Stomach (tissue), 9 donors: ENCODE results near the gene SHBG. TPM values are rescaled to one million over a fixed set of nuclear protein-coding genes. Genes with fewer than 3 reads are reported as not detected.

Source experiments
- DNase-seq, 2 donors: peaks; one replicate each; pipeline versions ENCODE4 v3.0.0 to v3.0.0-alpha.2; 2013 to 2019
- H3K27ac ChIP-seq, 5 donors: fragments of 200-600 bp in 4 of 5; sonication (generic) in 4 of 5; one replicate each; pipeline ENCODE4 v1.5.1; 2013 to 2019; ENCODE audit warnings: mild to moderate bottlenecking in 1 of 5, moderate library complexity in 1 of 5
- H3K27me3 ChIP-seq, 3 donors: fragments of 200-600 bp; sonication (generic); one replicate each; pipeline ENCODE4 v1.5.1; 2017 to 2019; ENCODE audit warnings: mixed run types in 1 of 3
- H3K36me3 ChIP-seq, 4 donors: fragments of 200-600 bp; sonication (generic); 1 replicate in 3 of 4; 2 replicates in 1 of 4; pipeline ENCODE4 v1.5.1; 2016 to 2019
- H3K4me1 ChIP-seq, 4 donors: fragments of 200-600 bp; sonication (generic); one replicate each; pipeline ENCODE4 v1.5.1; 2016 to 2019
- H3K4me3 ChIP-seq, 4 donors: fragments of 200-600 bp; sonication (generic) in 3 of 4; one replicate each; pipeline ENCODE4 v1.5.1; 2016 to 2019; ENCODE audit warnings: mild to moderate bottlenecking in 1 of 4
- H3K9me3 ChIP-seq, 4 donors: fragments of 200-600 bp; sonication (generic); one replicate each; pipeline ENCODE4 v1.5.1; 2016 to 2019
- EP300 ChIP-seq: sonication (generic); formaldehyde crosslinking; IDR thresholded peaks from one replicate; pipeline ENCODE4 v1.6.1; 2017; ENCODE audit warnings: antibody characterized with exemption
- POLR2A ChIP-seq, 4 donors: fragments of 450-650 bp; IDR thresholded peaks; one replicate each; pipeline ENCODE4 v1.6.1; 2016; ENCODE audit warnings: antibody characterized with exemption in 4 of 4, control low read depth in 2 of 4, mild to moderate bottlenecking in 1 of 4, moderate library complexity in 1 of 4
- POLR2AphosphoS5 ChIP-seq, 3 donors: sonication (generic); formaldehyde crosslinking; IDR thresholded peaks; one replicate each; pipeline ENCODE4 v1.6.1; 2016; ENCODE audit warnings: antibody characterized with exemption in 3 of 3
- WGBS, 5 donors: extraction: QIAGEN DNeasy Blood & Tissue Kit in 3 of 5; methylation state at CpG; one replicate each; pipeline versions ENCODE4 v1.1.5 to v1.1.7; 2013 to 2018; 5-methylcytosine and 5-hydroxymethylcytosine counted together
- intact Hi-C: fragments of 100-400 bp; cut with DNase I; formaldehyde crosslinking; loops from one replicate; pipeline ENCODE4 v1.15.1; 2023; ENCODE audit warnings: low total_unique reads
- polyA plus RNA-seq, 3 donors: library from polyadenylated mRNA; stranded (reverse); fragments of 200-250 nt; gene quantifications; one replicate each; pipeline ENCODE4 v1.2.3, GENCODE V29; 2013
- total RNA-seq, 5 donors: library from RNA; depleted of rRNA; stranded (reverse); fragments of >200 nt; gene quantifications; one replicate each; pipeline versions ENCODE4 v1.1.0 to v1.2.3, GENCODE V29; 2014 to 2016
- TF ChIP-seq, protein P1 (sequence below), 7 experiments: fragments of 450-650 bp in 4 of 7; fragments of 200-600 bp in 3 of 7; sonication (generic) in 3 of 7; IDR thresholded peaks; one replicate each; pipeline ENCODE4 v1.5.1; 2016 to 2019; ENCODE audit warnings: antibody characterized with exemption in 7 of 7, control low read depth in 2 of 7, mild to moderate bottlenecking in 1 of 7
- donor health status: healthy with polysubstance abuse.
- donor health status: Bipolar disorder and iron deficiency.
- donor health status: healthy.

Gene SHBG
- total and polyA plus RNA-seq, 8 donors = 0.20 to 1.2 (median 0.37) TPM; not detected in 5

DNA sequence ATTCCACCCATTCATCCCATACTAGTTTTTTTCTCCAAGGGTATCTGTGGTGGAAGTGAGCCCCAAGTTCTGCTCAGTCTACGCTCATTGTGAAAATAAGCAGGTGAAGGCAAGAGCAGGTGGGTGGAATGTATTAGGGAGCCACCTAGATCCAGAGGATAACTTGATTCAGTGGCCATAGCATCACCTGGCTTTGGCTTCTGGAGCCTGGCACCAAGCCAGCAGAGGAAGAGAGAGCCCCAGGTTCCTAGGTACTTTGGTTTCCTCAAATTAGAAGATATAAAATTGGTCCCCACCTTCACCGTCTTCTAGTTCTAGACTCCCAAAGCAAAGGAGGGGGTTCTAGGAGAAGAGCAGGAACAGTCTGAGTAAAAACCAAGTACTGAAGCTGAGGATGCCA is 19.3 kb upstream of the SHBG start:
- DNase-seq = no peak
- no peak overlapping the region for H3K27ac ChIP-seq
- intact Hi-C loops = no loop called here
- H3K4me3 ChIP-seq = no peak overlapping the region
- H3K9me3 ChIP-seq = no peaks in the 10 kb centered on the region
- TF ChIP-seq EP300 (no peak), POLR2AphosphoS5 (IDR thresholded peaks at IDR 0.05) (no peak), POLR2A (IDR thresholded peaks at IDR 0.05) (no peak)
- TF ChIP-seq, protein P1, sequence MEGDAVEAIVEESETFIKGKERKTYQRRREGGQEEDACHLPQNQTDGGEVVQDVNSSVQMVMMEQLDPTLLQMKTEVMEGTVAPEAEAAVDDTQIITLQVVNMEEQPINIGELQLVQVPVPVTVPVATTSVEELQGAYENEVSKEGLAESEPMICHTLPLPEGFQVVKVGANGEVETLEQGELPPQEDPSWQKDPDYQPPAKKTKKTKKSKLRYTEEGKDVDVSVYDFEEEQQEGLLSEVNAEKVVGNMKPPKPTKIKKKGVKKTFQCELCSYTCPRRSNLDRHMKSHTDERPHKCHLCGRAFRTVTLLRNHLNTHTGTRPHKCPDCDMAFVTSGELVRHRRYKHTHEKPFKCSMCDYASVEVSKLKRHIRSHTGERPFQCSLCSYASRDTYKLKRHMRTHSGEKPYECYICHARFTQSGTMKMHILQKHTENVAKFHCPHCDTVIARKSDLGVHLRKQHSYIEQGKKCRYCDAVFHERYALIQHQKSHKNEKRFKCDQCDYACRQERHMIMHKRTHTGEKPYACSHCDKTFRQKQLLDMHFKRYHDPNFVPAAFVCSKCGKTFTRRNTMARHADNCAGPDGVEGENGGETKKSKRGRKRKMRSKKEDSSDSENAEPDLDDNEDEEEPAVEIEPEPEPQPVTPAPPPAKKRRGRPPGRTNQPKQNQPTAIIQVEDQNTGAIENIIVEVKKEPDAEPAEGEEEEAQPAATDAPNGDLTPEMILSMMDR (IDR thresholded peaks at IDR 0.05) = no peak
- WGBS, 5 donors = 94 to 100% (median 97%) methylated on average over 2 of the region's 2 CpGs
- peaks cover 7 to 22% (median 17%) of the 10 kb centered on the region in 4 donors for H3K36me3 ChIP-seq
- H3K4me1 ChIP-seq = peaks cover 24 to 54% (median 40%) of the 10 kb centered on the region in 4 donors
- H3K27me3 ChIP-seq = no peaks in the 10 kb centered on the region

DNA sequence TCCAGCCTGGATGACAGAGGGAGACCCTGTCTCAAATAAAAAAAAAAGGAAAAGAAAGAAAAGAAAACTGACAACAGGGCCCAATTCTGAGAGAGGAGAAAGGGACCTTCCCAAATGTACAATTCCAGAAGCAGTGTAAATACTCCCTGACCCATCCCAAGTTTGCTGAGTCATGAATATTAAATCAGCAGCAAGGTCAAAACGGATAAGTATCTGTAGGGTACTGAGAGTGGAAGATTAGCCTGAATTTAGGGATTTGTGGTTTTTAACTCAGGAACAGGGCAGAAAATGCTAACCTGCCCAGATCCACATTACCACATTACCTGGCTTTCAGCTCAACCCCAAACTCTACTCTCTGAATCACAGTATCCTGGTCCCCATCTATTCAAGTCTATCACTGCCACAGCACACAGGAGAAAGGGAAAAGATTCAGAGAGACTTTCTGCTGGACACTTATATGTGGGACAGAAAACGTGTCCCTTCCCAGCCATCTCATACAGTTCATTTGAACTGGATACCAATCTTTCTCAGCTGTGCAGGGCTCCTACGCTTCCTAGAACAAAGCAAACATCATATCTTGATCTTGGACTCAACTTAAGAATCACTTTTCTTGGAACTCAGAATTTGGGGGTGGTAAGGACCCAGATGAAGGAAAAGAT is 18.2 kb upstream of the SHBG start:
- TF ChIP-seq POLR2A (IDR thresholded peaks at IDR 0.05) = no peak
- TF ChIP-seq, protein P1 (IDR thresholded peaks at IDR 0.05) = no peak
- TF ChIP-seq POLR2AphosphoS5 (IDR thresholded peaks at IDR 0.05) = no peak
- no peak for TF ChIP-seq EP300
- intact Hi-C loops = no loop called here
- WGBS, 5 donors = 31 to 49% (median 40%) methylated on average over 3 of the region's 3 CpGs
- H3K4me1 ChIP-seq = peaks cover 24 to 54% (median 41%) of the 10 kb centered on the region in 4 donors
- no peak overlapping the region for H3K27ac ChIP-seq
- DNase-seq = no peak
- peaks cover 4 to 14% (median 9%) of the 10 kb centered on the region in 4 donors for H3K36me3 ChIP-seq
- no peaks in the 10 kb centered on the region for H3K9me3 ChIP-seq
- peak overlapping the region in 2 of 4 donors; percentile 25 to 86 for H3K4me3 ChIP-seq
- no peaks in the 10 kb centered on the region for H3K27me3 ChIP-seq

DNA sequence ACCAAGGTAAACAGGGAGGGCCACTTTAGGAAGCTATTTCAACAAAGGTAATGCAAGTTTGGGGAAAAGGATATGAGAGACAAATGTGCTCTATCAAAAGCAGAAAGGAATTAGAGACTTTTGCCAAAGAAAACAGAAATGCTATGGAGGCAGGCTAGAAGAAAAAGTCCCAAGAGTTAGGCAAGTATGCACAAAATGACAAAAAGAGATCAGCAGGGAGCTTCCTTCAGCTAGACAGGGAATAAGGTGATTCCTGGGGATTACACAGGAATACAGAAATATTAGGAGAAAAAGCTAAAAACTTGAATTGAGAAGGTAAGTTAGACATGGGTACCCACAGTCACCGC is 17.7 kb upstream of the SHBG start:
- no peak for TF ChIP-seq POLR2A (IDR thresholded peaks at IDR 0.05)
- TF ChIP-seq EP300 = no peak
- no peak for TF ChIP-seq POLR2AphosphoS5 (IDR thresholded peaks at IDR 0.05)
- TF ChIP-seq, protein P1 (IDR thresholded peaks at IDR 0.05) = no peak
- DNase-seq = no peak
- 95 to 100% (median 97%) methylated on average over 1 of the region's 1 CpG for WGBS, 5 donors
- peaks cover 4 to 14% (median 9%) of the 10 kb centered on the region in 4 donors for H3K36me3 ChIP-seq
- intact Hi-C loops = no loop called here
- peaks cover 24 to 54% (median 41%) of the 10 kb centered on the region in 4 donors for H3K4me1 ChIP-seq
- no peak overlapping the region for H3K27ac ChIP-seq
- H3K9me3 ChIP-seq = no peaks in the 10 kb centered on the region
- H3K4me3 ChIP-seq = peak overlapping the region in 2 of 4 donors; percentile 25 to 86
- no peaks in the 10 kb centered on the region for H3K27me3 ChIP-seq

DNA sequence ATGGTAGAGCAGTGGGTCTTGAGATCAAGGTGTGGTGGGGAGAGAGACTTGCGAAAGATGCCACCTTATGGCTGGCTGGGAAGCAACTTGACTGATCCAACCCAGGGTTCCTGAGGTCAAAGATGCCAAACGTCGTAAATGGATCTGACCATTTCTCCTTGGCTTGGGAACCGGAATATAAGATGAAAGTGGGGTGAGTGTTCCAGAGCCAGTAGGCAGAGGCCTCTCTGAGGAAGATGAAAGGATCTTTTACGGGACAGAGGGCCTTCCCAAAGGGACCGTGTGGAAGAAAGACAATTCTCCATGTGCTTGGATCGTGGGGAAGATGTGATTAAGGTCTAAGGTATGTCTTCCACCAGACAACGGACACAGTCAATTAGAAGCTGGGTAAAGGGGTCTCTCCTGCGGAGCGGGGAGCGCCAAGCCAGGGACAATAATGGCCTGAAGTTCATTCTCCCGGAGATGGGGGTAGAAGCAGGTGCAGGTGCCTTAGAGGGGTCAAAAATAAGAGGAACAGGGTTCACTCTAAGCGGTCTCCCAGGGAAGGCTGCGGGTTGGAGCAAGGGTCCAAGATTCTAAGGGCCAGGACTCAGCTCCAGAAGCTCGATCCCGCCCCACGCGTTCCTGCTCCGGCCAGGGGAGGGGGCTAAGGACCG is 16.0 kb upstream of the SHBG start:
- H3K9me3 ChIP-seq = no peaks in the 10 kb centered on the region
- intact Hi-C loops = no loop called here
- H3K4me3 ChIP-seq = peak overlapping the region; percentile 86 to 92 (median 90)
- DNase-seq = peak in 1 of 2 donors; percentile 24
- no peaks in the 10 kb centered on the region for H3K27me3 ChIP-seq
- H3K36me3 ChIP-seq = peaks cover 4 to 14% (median 9%) of the 10 kb centered on the region in 4 donors
- 3 to 12% (median 4%) methylated on average over 14 to 20 of the region's 20 CpGs for WGBS, 5 donors
- peaks cover 24 to 50% (median 41%) of the 10 kb centered on the region in 4 donors for H3K4me1 ChIP-seq
- peak overlapping the region; percentile 88 to 99 (median 97) for H3K27ac ChIP-seq
- TF ChIP-seq POLR2AphosphoS5 (IDR thresholded peaks at IDR 0.05) (no peak), POLR2A (IDR thresholded peaks at IDR 0.05) (no peak), EP300 (no peak)
- TF ChIP-seq, protein P1 (IDR thresholded peaks at IDR 0.05) = no peak
